ENCODE measurements around the gene IGF1R.

DNA sequence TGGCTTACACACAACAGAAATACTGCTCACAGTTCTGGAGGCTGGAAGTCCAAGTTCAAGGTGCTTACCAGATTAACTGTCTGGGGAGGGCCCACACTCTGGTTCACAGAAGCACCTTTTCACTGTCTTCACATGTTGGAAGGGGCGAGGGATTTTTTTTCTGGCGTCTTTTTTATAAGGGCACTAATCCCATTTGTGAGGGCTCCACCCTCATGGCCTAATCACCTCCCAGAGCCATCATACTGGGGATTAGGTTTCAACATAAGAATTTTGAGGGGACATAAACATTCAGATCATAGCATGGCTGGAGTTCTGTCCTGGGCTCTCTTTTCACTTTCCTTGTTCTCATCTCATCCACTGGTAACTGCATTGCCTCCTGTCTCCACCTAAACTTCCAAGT, 63.5 kb downstream of the IGF1R start:
- TF ChIP-seq CHD2 (IDR thresholded peaks at IDR 0.05; ENCODE audit: low read length) (no peak), SIN3A (conservative IDR thresholded peaks at IDR 0.05 in 1 of 2, IDR thresholded peaks at IDR 0.05 in 1 of 2; ENCODE audit: low read depth in 1 of 2, low read length in 2 of 2) (no peak), HDAC6 (IDR thresholded peaks at IDR 0.05; ENCODE audit: low read depth, low read length) (no peak)
- TF ChIP-seq, protein P1, sequence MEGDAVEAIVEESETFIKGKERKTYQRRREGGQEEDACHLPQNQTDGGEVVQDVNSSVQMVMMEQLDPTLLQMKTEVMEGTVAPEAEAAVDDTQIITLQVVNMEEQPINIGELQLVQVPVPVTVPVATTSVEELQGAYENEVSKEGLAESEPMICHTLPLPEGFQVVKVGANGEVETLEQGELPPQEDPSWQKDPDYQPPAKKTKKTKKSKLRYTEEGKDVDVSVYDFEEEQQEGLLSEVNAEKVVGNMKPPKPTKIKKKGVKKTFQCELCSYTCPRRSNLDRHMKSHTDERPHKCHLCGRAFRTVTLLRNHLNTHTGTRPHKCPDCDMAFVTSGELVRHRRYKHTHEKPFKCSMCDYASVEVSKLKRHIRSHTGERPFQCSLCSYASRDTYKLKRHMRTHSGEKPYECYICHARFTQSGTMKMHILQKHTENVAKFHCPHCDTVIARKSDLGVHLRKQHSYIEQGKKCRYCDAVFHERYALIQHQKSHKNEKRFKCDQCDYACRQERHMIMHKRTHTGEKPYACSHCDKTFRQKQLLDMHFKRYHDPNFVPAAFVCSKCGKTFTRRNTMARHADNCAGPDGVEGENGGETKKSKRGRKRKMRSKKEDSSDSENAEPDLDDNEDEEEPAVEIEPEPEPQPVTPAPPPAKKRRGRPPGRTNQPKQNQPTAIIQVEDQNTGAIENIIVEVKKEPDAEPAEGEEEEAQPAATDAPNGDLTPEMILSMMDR (IDR thresholded peaks at IDR 0.05; ENCODE audit: control extremely low read depth in 1 of 3, insufficient read depth in 1 of 3, low read depth in 1 of 3, low read length in 3 of 3), result no peak
